Stimulated activated CD4-positive, alpha-beta T cell treated with anti-CD3 and anti-CD28 coated beads, TNF-alpha, amount 100 ng/mL, for 4 hours (primary cell): ENCODE measurements around the gene AEBP1.
"Not testable (repeated sequence)": the region's sequence is repeated elsewhere in the genome, so short reads cannot be mapped to it uniquely, and the experiment has no call there.

Source experiments
- DNase-seq, 3 experiments: peaks; one replicate each; pipeline ENCODE4 v3.0.0-alpha.2; 2020; ENCODE audit warnings: low read depth in 3 of 3

Gene AEBP1

DNA sequence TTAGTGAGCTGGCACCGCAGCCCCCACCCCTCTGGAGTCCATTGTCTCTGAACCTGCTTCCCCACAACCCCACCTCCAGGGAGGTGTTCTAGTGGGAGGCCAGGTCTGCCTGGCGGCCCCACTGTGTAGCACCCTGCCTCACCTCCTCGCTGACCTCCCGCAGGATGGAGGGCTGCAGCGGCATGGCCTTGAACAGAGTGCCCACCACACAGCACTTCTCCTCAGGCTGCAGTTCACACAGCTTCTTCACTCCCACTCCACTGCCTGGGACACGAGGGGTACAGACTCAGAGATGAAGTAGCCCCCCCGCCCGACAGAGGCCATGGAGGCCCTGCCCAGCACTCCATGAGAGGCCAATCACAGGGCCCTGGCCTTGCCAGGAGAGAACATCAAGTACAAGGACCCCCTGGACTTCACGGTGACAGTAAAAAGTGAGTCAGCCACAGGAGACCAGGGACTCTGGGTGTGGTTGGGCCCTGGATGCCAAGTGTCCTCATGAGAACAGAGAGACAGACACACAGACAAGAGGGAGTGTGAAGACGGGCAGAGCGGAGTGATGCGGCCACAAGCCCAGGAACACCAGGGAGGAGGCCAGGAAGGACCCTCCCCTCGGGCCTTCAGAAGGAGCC, 13.8 kb downstream of the AEBP1 start:
- no peak for DNase-seq

DNA sequence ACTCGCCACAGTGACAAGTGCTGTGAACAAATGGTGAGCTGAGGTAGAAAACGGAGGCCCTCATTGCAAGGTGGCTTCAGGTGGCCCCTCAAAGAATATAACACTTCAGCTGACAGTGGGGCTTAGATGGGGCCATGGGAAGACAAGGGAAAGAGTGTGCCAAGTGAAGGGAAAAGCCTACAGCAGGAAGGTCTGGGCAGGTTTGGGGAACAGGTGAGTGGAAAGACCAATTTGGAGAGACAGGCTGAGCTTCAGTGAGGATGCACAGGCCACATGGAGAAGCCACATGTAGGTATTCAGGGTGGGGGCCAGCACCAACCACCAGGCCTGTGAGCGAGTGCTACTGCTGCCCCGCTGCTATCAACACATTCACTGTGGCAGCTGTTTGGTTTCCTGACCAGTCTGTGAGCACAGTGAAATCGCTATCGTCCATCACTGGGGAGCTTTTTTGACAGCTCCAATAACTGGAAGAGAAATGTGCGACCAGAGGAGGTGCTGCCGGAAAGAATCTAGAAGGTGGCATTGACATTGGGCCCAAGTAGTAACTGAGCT, 15.8 kb downstream of the AEBP1 start:
- DNase-seq, result no peak

DNA sequence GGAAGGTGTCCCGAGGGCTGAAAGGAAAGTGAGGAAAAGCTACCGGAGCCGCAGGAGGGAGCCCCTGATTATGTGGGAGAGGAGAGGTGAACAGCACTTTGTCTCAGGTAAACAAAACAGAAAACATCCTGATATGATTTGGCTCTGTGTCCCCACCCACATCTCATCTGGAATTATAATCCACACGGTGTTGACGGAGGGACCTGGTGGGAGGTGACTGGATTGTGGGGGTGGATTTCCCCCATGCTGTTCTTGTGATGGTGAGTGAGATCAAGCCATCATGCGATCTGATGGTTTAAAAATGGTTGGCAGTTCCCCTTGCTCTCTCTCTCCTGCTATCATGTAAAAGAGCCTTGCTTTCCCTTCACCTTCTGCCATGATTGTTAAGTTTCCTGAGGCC, 16.2 kb downstream of the AEBP1 start:
- no peak for DNase-seq

DNA sequence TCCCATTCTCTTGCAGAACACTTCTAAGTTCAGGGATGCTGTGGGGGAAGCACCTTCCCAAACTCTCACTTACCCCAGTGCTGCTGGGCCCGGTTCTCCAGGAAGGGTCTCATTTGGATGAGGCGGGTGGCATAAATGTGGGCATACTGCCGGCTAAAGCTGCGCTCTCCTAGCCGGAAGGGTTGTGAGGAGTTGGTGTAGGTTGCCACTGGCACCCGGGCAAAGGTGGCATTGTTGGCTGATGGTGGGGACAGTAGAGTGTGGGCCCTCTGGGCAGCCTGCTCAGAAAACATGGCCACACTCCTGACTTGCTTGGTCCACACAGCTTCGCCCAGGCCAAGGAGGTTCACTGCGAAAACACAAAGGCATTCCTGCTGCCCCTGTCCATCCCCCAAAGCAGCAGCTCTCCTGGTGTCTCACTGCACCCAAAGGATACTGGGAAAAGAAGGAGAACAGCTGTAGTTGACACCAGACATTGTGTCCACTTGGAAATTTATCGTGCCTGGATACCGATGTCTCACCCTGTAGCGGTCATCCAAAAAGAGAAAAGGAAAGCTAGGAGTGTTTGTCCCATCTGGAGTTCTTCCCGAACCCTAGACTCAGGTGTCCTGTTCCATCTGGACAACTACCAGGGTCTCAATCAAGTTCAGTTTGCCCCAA, 17.7 kb downstream of the AEBP1 start:
- DNase-seq, result no peak

DNA sequence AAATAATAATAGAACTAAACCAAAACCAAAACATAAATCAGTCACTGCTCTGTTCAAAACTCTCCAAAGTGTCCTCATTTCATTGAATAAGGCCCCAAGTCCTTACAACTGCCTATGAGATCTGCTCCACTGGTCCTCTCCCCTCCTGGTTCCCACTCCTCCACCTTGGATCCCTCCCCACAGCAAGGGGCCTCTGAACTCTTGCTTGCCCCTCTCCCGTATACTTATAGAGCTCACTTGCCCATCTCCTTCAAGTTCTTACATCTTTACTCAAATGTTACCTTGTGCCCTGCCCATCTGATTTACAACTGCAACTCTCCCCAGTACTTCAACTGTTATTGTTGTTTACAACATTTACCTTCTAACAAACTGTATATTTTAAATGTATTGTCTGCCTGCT, 18.4 kb downstream of the AEBP1 start:
- DNase-seq, result no peak

DNA sequence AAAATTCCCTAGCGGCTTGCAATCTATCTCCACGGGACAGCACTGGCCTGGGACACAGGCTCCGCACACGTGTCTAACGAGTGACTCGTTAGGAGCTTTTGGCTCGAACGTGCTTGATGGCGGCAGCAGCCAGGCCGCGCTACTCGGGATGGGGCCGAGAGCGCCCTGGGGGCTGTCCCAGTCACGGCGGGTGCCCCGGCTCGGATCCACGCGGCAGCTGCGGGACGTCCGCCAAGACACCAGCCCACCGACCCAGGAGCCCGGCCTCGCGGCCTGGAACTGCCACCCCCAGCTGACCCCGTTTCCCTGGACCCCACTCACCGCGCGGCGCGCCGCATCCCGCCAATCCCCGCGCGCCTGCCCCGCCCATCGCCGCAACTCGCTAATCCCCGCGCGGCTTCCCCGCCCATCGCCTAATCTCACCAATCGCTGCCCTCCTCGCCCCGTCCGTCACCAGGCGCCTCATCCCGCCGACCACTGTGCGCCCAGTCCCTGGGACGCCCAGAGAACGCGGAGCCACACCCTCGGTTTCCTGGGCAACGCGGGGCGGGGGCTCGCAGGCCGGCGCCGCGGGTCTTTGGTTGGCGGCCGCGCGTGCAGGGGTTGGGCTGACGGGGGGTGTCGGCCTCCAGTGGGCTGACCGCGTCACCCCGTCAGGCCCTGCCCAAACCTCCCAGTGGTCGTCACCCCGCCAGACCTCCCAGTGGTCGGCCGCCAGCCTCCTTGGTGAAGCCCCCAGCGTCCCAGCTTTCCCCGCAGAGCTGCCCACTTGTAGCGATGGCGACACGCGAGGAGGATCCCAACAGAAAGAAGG, 19.3 kb downstream of the AEBP1 start, which contains the start of gene POLD2:
Gene POLD2 (minus strand): TSS at position 359 of the 814 bp plus-strand sequence. CDS start 1,495 bp downstream, outside the sequence.
- DNase-seq, result peak; percentile 94 to 96 (median 96)

DNA sequence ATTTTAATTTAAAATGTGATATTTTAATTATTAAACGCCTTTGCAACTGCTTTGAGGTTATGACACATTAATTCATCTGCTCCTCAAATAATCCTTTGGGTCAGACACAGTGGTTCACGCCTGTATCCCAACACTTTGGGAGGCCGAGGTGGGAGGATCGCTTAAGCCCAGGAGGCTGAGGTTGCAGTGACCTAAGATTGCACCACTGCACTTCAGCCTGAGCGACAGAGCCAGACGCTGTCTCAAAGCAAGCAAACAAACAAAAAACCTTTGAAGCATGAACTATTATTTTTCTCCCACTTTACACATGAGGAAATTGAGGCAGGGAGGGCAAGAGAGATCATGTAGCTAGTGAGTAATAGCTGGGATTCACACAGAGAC, 20.7 kb downstream of the AEBP1 start:
- DNase-seq, result no peak

DNA sequence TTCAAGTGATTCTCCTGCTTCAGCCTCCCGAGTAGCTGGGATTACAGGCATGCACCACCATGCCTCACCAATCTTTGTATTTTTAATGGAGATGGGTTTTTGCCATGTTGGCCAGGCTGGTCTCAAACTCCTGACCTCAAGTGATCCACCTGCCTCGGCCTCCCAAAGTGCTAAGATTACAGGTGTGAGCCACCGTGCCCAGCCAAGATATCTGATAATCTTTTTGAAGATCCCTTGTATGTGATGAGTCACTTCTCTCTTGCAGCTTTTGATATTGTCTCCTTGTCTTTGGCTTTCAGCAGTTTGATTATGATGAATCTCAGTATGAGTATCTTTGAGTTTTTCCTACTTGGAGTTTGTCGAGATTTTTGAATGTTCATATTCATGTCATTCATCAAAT, 22.4 kb downstream of the AEBP1 start:
- DNase-seq, result not testable (repeated sequence)

DNA sequence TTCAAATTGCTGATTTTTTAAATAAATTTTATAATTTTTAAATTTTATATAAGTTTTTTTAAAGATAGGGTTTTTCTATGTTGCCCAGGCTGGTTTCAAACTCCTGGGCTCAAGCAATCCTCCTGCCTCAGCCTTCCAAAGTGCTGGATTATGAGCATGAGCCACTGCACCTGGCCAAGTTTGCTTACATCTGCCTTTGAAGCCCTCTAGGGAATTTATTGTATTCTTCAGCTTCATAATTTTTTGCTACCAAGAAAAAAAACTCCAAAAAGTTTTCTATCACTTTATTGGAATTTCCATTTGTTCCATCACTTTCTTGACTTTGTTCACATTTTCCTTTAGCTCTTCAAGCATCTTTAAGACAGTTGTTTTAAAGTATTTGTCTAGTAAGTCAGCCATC, 23.0 kb downstream of the AEBP1 start:
- DNase-seq, result no peak

DNA sequence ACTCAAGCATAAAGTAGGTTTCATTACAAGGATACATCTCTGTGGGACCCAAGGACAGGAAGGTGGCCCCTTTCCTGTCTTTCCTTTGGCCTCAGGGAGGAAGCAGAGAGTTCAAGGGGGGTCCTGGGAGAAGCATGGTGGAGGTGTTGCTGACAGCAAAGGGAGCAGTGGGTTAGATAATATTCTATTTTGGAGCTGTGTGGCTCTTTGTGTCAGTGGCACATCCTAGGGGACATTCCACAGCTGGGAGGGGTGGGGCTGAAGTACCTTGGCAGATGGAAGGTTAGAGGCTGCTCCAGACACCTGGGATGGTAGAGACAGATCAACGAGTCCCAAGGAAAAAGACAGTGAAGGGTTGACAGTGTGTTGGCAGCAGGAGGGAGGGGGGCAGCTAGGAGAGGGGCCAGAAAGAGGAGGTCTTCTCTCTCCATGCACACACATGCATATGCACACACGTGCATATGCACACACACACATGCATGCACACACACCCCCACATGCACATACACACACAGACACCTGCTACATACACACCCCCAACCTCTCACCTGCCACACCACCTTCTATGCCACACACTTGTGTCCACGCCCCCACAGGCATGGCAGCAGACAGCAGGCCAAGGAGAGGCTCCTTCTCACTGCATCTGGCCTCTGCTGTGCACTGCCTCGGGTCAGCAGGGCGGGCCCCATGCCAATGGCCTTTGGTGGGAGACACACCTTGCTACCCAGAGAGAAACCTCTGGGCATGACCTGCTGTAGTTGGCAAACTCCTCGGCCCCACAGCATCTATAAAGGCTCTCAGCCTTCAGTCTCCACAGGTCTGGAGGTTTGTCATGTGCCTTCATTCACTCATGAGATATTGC, 24.8 kb downstream of the AEBP1 start:
- no peak for DNase-seq

DNA sequence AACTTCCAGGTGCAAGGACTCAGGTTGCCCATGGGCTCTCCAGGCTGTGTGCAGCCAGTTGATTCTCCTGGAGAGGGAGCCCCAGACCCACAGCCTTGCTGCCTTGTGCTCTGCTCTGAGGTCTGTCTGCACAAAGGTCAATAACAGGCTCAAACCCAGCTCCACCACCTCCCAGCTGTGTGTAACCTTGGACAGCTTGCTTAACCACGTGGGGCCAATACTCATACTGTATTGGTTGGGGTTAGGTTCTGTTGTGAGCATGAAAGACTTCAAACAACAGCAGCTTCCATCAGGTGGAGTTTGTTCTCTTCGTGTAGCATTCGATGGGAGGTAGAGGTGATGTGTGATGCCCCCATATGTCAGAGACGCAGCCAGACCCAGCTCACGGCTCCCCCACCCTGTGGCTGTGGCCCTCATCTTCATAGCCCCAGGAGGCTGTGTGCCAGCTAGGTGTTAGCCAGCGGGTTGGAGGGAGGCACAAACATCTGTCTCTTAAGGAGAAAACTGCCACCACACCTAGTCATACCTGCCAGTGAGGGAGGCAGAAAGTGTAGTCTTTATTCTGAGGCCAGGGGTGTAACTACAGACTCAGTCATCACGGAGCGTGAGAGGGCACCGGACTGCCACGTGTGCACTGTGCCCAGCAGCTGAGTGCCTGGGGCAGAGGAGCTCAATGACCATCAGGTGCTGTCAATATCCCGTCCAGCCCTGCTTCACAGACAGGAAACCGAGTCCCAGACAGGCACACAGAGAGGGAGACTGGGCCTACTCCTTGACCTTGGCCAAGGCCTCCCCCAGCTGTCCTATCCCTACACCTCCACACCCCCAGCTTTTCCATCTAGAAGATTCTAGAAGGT, 27.3 kb downstream of the AEBP1 start:
- DNase-seq, result no peak

DNA sequence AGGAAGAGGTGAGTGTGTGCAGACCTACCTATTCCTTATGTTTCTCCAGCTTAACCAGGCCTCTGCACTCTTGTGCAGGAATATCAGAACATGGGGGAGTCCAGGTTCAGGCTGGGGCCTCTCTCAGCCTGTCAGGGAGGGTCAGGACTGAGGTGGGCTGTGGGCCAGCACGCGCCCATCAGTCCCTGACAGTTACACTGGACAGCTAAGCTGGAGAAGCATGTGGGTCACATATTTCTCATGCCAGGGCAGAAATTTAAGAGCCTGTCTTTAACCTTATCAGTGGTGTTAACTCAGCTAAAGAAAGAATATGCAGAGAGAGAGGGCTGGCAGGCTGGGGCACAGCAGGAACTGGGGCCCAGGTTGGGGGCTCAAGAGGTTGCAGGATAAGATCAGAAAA, 27.9 kb downstream of the AEBP1 start:
- no peak for DNase-seq

DNA sequence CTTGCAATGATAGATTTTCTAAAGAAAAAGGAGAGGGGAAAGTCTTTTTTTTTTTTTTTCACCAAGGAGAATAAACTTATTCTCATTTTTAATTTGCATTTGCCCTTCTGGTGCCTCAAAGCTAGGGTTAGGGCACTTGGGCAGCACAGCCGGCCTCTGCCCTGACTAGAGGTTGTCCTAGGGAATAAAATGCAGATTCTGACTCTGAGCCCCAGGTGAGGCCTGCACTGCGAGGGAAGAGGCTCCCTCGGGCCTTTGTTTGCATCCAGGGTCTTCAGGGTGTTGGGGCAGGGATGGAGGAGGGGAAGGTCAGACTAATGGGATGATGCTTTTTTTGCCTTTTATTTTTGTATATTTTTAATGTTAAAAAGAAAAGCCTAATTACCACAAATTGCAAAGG, 29.1 kb downstream of the AEBP1 start:
- no peak for DNase-seq

DNA sequence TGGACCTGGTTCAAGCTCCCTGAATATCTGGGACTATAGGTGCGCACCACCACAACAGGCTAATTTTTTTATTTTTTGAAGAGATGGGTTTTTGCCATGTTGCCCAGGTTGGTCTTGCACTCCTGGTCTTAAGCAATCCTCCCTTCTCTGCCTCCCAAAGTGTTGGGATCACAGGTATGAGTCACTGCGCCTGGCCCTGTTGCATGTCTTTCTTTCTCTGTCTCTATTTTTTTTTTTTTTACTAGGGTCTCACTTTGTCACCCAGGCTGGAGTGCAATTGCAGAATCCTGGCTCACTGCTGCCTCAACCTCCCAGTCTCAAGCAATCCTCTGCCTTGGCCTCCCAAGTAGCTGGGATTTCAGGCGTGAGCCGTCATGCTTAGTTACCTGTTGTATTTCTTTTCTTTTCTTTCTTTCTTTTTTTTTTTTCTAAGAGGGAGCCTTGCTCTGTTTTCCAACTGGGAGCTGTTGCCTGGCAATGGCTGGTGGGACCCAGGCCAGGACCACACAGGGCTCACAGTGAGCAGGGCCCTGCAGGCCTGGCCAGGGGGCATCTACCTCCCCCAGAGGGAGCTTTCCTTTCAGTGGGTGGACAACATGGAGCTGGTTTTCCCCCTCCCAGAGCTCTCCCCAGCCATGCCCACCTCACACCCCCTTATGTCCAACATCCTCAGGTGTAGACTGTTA, 30.9 kb downstream of the AEBP1 start:
- no peak for DNase-seq

DNA sequence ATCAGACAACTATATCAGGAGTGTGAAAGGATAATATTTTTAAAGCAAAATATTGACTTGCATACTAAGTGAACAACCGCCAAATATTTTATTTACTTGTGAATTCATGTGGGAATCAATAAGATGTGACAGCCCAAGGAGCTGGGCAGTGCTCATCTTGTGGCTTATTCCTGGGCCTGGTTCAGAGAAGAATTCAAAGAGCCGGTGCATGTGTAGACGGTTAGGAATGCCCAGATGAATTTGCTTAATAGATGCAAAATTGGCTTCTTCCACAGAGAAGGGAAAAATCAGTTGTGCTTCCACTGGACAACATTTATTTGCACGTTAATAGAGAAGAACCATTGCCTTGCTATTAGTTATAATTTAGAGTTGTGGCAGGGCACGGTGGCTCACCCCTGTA, 32.6 kb downstream of the AEBP1 start:
- DNase-seq, result no peak

DNA sequence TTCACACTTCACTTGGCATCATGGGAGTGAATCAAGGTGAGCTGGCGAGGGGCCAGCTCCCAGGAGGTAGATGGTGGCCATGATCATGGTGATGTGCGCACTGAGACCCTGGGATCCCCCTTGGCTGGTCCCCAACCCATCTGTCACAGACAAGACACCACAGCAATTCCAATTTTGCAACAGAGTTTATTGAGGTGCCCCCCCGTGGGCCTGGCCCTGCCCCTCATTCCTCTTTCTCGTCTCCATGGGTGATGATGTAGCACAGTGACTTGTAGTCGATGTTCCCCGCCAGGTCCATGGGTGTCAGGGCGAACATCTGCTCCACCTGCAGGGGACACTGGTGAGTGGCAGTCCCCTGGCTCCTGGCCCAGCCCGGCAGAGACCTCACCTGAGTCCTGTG, 34.6 kb downstream of the AEBP1 start:
- DNase-seq, result no peak

DNA sequence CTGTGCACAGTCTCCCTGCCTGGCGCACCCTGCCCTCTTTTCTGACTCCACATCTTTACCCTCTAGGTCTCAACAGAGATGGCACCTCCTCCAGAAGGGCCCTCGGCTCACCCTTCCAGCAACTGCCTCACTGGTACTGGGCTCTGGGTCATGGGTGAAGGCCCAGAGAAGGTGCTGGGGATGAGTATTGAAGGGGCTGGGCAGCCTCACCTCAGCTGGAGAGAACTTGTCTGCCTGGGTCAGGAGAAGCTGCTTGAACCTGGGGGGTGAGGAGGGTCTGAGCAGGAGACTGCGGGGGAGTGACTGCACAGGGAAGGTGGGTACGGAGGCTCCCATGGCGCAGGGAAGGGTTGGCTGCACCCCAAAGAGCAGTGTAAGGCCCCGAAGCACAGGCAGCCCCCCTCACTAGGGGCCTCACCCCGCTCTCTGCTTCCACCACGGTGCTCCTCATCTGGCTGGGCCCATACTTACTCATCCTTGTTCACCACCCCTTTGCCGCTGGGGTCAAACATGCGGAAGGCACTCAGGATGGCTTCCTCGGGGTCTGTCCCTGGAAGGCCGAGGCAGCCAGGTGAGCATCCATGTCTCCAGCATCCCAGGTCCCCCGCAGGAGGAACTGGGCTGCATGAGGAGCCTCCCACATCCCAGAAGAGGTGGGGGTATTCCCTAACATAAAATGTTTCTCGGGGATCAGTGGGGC, 35.3 kb downstream of the AEBP1 start:
- no peak for DNase-seq

DNA sequence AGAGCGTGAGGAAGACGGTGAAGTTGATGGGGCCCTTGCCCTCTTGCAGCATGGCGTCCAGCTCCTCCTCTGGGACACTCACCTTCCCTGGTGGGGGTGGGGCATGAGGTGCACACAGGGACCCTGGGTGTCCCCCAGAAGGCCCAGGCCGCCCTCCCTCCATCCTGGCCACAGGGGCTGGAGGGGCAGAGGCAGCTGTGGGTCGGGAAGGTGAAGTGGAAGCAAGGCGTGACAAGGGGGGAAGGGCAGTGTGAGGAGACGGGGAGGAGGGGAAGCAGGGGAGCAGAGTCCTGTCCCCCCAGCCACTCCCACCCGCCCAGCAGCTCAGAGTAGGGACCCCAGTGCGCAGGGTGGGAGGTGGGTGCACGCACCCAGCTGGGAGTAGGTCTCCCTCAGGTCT, 36.2 kb downstream of the AEBP1 start:
- DNase-seq, result no peak

DNA sequence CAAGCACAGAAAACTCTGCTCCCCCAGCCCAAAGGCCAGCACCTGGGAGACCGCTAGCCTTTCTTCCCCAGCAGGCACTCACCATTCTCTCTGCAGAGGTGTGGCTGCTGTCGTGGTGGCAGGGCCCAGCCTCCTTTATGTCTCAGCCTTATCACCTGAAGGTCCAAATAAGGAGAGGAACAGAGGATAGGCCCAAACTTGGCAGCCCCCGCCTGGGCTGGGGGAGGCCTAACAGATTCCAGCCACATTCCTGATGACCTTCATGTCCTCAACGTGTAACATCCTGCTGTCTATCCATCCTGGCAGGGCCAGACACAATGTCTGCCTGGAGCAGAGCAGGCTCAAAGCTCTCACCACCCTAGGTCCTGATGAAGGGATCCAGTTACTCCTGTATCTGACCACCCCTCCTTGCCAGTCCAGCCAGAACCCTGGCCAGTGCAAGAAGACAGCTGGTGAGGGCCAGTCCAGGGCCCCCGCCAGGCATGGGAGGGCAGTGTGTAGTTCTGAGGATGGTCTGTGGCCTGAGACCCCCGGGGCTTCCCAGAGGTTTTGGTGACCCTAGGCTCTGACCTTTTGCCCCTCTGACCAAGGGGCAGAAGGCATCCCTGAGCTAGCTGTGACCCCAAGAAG, 37.2 kb downstream of the AEBP1 start, which contains the start of gene MYL7:
Gene MYL7 (minus strand): TSS at position 112 of the 630 bp plus-strand sequence. CDS start 27 bp downstream, at position 85.
- DNase-seq, result no peak
